ENCODE data around the gene MLXIP. TPM values are rescaled to one million over a fixed set of nuclear protein-coding genes. Genes with fewer than 3 reads are reported as not detected.

The MLXIP gene
- total RNA-seq, 6 experiments from 2014 or later, result 19.0 to 23.8 (median 21.7) TPM

- Mint-ChIP-seq H3K9me3 (no peaks in the 10 kb centered on the region), H3K27me3 (ENCODE audit: insufficient read depth) (peaks cover 2% of the 10 kb centered on the region; the same call in 1 of the 2 replicates), H3K4me1 (ENCODE audit: low read depth) (peaks cover 39% of the 10 kb centered on the region), H3K36me3 (ENCODE audit: low read depth) (no peaks in the 10 kb centered on the region), H3K4me3 (no peak overlapping the region), H3K27ac (no peak overlapping the region)
- no peak for DNase-seq
- TF ChIP-seq, protein P1, sequence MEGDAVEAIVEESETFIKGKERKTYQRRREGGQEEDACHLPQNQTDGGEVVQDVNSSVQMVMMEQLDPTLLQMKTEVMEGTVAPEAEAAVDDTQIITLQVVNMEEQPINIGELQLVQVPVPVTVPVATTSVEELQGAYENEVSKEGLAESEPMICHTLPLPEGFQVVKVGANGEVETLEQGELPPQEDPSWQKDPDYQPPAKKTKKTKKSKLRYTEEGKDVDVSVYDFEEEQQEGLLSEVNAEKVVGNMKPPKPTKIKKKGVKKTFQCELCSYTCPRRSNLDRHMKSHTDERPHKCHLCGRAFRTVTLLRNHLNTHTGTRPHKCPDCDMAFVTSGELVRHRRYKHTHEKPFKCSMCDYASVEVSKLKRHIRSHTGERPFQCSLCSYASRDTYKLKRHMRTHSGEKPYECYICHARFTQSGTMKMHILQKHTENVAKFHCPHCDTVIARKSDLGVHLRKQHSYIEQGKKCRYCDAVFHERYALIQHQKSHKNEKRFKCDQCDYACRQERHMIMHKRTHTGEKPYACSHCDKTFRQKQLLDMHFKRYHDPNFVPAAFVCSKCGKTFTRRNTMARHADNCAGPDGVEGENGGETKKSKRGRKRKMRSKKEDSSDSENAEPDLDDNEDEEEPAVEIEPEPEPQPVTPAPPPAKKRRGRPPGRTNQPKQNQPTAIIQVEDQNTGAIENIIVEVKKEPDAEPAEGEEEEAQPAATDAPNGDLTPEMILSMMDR (IDR thresholded peaks at IDR 0.05), result no peak
These were observed 11.0 kb upstream of the MLXIP start for GRCh38 chr12:122067548-122067947.

DNA sequence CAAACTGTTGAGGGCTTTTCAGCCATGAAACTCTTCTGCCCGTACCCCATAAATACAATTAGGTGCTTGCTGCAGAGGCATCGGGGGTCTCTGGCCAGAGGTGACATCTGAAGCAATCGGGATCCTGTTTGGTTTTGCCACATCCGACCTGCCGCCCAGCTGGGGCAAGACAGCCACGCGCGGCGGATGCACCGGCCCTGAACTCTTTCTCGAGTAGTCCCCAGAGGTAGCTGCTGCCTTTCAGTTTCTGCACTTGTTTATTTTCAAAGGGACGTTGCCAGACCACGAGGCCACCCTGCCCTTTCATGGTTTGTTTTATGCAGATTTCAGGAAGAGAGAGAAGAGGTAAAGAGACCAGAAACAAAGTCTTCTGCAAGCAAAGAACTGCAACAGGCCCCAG is 10.6 kb upstream of the MLXIP start:
- H3K27me3 Mint-ChIP-seq (ENCODE audit: insufficient read depth), result peaks cover 3% of the 10 kb centered on the region
- no peaks in the 10 kb centered on the region for H3K9me3 Mint-ChIP-seq
- DNase-seq, result no peak
- peaks cover 39% of the 10 kb centered on the region for H3K4me1 Mint-ChIP-seq (ENCODE audit: low read depth)
- no peaks in the 10 kb centered on the region for H3K36me3 Mint-ChIP-seq (ENCODE audit: low read depth)
- H3K4me3 Mint-ChIP-seq, result no peak overlapping the region
- H3K27ac Mint-ChIP-seq, result no peak overlapping the region
- TF ChIP-seq, protein P1 (IDR thresholded peaks at IDR 0.05), result no peak

- Mint-ChIP-seq H3K27ac (peak overlapping the region; percentile 49), H3K36me3 (ENCODE audit: low read depth) (no peaks in the 10 kb centered on the region), H3K27me3 (ENCODE audit: insufficient read depth) (peaks cover 2% of the 10 kb centered on the region; the same call in 1 of the 2 replicates), H3K4me3 (peak overlapping the region; percentile 42), H3K4me1 (ENCODE audit: low read depth) (peaks cover 18% of the 10 kb centered on the region), H3K9me3 (no peaks in the 10 kb centered on the region)
- DNase-seq, result peak; percentile 98
- TF ChIP-seq, protein P1 (IDR thresholded peaks at IDR 0.05), result no peak
These were observed 6.3 kb upstream of the MLXIP start for GRCh38 chr12:122072031-122072970.

DNA sequence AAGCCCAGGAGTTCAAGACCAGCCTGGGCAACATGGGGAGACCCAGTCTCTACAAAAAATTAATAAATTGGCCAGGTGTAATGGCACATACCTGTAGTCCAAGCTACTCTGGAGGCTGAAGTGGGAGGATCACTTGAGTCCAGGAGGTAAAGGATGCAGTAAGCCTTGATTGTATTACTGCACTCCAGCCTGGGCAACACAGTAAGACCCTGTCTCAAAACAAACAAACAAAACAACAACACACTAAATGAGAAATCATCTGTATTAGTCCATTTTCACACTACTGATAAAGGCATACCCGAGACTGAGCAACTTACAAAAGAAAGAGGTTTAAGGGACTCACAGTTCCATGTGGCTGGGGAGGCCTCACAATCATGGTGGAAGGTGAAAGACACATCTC is 4.7 kb upstream of the MLXIP start:
- Mint-ChIP-seq H3K27ac (no peak overlapping the region), H3K27me3 (ENCODE audit: insufficient read depth) (peaks cover 2% of the 10 kb centered on the region; the same call in 1 of the 2 replicates), H3K4me1 (ENCODE audit: low read depth) (peaks cover 18% of the 10 kb centered on the region), H3K9me3 (no peaks in the 10 kb centered on the region), H3K4me3 (no peak overlapping the region), H3K36me3 (ENCODE audit: low read depth) (no peaks in the 10 kb centered on the region)
- no peak for DNase-seq
- TF ChIP-seq, protein P1 (IDR thresholded peaks at IDR 0.05), result no peak

DNA sequence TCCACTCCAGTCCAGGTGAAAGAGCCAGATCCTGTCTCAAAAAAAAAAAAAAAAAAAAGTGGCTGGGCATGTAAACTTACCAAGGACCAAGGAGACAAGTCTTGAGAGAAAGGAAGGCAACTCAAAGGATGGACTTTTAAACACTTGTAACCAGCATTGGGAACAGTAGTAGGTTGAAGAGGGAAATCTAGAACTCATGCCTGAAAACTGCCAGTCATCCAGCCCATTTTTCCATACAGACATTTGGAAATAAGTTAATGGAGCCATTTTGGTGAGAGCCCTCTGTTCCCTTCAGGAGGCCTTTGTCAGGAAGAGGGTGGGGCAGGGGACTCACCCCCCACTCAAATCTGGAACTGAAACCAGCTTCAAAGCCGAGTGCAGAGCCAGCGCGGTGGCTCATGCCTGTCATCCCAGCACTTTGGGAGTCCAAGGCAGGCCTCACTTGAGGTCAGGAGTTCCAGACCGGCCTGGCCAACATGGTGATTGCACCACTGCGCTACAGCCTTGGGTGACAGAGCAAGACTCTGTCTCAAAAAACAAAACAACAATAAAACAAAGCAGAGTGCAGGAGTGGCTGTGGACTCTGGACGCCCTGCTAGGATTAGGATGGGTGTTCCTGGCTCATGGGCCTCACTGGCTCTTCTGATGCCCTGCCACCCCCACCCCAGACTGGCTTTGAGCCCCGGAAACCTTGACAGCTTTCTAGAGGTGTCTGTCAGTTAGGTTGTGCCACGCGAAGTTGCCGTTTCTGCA is 1.6 kb upstream of the MLXIP start:
- no peak for DNase-seq
- TF ChIP-seq, protein P1 (IDR thresholded peaks at IDR 0.05), result no peak
- Mint-ChIP-seq H3K27ac (no peak overlapping the region), H3K4me1 (ENCODE audit: low read depth) (peaks cover 40% of the 10 kb centered on the region), H3K36me3 (ENCODE audit: low read depth) (no peaks in the 10 kb centered on the region), H3K4me3 (no peak overlapping the region), H3K27me3 (ENCODE audit: insufficient read depth) (peaks cover 2% of the 10 kb centered on the region), H3K9me3 (no peaks in the 10 kb centered on the region)
